GM10847 (cell line): ENCODE results near the gene RPRD1B.

Experiments used
- POLR2A ChIP-seq: IDR thresholded peaks from 2 replicates; pipeline ENCODE4 v1.6.1; 2011; ENCODE audit not compliant: insufficient read length; ENCODE audit errors: extremely low read depth

The RPRD1B gene

DNA sequence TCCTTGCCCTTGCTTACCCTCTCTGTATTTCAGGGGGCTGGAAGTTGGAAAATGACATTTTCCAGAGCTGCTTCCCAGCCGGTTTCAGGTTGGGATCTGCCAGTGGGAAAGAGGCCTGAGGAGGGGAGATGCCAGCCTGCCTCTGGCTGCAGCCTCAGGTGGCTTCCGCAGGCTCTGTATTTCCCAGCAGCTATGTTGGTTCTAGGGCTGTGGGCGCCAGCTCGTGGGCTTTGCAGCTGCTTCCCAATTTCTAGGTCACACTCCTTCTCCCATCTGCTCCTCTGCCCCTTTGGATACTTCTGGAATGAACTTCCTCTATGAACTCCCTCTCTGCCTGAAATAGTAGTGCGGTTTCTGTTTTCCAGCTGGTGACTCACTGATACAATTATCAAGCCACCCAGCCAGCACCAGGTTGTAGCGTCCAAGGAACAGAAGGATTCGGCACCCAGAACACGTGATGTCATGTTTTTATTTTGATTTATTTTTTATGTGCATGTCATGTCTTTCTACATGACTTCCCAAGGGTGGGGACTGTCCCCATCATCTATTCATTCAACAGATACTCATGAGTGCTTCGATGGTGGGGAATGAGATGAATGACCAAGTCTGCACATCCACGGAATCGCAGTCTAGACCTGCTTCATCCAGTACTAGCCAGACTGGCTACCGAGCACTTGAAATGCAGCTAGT lies 93.5 kb downstream of the RPRD1B start:
- no peak for TF ChIP-seq POLR2A

DNA sequence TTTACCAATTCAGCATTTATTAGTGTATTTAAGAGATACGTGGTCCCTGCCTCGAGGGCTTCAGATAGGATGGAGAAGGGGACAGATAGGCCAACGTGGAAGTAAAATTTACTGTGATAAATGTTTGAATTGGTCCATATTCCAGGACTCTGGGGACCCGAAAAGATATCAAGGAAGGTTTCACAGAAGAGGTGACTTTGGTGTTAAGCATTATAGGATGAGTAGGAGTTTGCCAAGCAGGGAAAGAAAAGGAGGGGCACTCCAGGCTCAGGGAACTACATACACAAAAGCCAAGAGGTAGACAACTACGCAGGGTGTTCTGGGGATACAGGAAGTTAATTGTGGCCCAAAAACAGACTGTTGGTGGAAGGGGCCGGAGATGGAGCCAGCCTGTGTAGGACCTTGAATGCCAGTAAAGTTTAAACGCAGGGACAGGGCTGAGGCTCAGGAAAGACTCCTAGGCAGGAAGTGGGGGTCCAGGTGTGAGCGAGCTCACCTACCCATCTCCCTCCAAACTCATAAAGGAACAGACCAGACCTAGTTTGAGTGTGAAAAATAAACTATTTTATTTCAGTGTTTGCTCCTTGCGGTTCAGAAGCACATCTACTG lies 94.5 kb downstream of the RPRD1B start:
- no peak for TF ChIP-seq POLR2A

DNA sequence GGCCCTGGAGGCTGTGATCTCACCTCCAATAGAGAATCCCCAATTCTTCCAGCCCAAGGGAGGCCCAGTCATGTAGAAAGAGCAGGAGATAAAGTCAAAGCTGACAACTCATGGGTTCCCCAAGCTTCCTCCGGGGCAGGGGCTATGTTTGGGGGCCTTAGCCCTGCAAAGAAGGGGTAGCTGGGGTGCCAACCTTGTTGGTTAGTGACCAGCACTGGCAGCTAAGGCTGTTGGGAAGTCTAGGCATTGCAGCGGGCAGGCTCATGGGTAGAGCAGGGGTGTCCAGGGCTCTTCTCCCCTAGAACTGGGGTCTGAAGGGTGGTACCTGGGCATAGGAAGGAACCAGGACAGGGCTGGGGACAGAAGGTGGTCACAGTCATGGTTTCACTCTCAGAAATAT lies 95.1 kb downstream of the RPRD1B start:
- TF ChIP-seq POLR2A: no peak

DNA sequence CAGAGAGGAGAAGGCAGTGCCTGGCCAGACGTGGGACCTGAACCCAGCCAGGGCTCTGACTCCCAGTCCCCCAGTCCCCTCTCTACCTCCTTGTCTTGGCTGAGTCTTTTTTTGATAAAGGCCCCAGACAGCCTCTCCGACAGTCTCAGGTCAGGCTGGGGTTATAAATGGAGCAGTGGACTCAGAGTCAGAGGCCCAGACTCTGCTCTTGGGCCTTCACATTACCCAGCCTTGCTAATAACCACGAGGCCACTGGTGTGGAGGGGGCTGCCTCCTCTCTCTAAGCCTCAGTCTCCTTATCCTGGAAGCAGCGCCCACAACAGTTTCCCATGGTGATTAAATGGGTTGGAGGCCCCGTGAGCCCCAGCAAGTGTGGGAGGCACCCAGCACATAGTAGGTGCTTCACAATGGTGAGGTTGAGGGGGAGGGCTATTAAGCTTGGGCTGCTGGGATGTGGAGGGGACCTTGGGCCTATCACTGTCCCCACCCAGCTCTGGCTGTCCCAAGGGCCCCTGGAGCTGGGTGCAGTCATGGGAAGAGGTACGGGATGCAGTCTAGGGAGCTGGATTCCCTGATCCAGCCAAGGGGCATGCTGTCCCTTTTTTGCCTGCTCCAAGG lies 95.8 kb downstream of the RPRD1B start:
- no peak for TF ChIP-seq POLR2A

DNA sequence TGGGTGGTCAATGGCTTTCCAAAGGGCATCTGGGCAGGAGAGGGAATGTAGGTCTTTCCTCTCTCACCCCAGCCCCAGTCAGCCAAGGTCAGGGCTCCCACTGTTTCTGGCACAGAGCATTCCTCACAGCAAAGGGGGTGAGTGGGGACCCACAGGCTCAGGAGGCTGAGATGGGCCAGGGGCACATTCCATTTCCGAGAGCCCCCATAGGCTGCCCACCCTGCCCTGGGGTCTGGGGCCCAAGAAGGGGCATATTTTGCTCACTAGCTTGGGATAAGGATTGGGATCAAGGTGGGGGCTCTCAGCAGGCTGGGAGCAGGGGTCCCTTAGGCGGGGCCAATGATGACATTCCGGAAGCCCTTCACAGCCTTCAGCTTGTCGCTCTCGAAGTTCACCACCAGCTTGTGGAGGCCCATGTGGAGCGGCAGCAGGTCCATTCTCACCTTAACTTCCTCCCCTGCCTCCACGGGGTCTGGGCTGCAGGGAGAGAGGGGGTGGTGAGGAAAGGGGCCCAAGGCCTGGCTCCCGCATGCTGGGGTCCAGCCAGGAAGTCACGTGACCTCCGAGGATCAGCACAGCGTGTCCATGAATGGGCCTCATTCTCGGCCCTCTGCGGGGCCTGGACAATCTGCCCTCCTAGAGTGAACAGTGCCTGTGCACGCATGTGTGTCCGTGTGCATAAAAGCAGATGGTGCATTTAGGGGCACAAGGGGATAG lies 96.5 kb downstream of the RPRD1B start:
- no peak for TF ChIP-seq POLR2A

DNA sequence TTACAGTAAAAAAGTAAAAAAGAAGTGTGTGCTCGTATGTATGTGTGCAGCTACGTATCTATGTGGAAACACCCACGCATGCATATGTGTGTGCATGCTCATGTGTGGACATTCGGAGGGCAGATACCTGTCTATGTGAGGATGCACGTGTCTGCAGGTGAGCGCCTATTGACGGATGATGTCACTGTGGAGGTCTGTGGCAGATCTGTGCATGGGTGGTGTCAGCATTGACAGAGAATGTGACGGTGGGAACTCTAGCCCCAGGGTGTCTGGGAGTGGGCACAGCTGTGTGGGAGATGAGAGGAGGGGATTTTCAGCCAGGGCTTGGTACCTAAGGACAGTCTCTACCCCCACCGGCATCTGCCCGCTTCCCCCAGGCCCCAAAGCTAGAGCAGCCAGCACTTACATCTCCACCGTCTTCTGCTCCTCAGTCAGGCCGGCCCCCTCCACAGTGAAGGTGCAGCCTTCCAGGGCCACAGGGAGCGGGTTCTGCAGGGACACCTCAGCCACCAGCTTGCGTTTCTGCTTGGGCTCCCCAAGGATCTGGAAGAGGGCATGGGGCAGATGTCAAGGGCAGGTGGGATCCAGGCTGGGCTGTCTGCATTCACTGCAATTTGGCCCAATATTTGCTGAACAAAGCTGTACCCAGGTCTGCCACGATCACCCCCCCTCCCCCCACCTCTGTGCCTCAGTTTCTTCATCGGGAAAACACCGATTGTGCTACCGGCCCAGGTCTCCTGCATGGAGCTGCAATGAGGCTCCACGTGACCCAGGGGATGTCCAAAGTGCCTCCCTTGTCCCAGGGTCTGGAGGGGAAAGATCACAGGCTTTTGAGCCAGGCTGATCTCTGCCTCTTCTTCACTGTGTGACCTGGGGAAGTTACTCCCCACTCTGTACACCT lies 97.4 kb downstream of the RPRD1B start:
- TF ChIP-seq POLR2A: no peak

DNA sequence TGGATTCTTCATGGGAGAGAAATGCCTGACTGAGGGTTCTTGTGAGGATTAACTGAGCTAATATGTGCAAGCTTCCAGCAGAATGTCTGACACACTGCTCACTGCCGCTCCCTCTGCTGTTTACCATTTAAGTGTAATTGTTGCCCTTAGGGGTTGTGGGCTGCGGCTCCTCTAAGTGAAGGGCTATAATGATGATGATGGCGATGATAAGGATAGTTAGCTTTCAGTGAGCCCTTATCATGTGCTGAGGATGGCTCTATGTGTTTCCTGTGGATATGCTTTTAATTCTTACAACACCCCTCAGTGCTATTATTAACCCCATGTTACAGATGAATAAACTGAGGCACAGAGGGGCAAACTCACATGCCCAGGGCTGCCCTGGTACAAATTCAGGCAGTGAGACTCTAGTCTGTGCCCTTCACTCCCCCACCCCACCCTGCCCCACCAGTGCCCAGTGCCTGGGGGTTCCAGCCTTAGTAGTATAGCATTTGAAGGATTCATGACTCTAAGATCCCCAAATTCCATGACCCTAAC lies 98.1 kb downstream of the RPRD1B start:
- TF ChIP-seq POLR2A: no peak

DNA sequence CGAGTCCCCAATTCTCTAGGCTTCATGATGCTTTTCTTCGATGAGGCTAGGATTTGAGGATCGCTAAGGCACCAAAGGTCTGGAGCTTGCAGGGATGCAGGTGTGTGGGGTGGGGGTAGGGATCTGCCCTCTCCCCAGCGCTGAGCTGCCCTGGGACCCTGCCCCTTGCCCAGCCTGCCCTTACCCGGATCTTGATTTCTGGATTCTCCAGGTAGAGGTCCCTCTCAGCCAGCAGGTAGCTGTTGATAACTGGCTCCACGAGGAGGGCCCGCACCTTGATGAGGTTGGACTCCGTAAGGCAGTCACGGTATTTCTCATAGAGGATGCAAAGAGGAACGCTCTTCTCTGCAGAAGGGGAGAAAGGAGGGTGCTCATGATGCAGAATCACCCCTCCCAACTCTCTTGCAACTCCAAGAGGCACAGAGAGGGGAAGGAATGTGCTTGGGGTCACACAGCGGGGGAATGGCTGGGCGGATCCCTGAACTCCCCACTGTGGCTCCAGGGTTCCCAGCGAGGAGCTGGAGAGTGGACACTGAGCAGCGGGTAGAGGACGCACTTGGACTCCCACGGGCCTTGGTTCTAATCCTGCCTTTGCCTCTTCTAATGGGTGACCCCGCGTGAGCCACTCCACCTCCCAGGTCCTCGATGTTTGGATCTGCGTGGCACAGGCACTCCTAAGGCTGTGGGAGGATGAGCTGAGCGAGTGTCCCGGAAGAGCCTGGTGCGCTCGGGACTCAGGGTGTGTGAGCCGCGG lies 98.8 kb downstream of the RPRD1B start:
- TF ChIP-seq POLR2A: no peak

DNA sequence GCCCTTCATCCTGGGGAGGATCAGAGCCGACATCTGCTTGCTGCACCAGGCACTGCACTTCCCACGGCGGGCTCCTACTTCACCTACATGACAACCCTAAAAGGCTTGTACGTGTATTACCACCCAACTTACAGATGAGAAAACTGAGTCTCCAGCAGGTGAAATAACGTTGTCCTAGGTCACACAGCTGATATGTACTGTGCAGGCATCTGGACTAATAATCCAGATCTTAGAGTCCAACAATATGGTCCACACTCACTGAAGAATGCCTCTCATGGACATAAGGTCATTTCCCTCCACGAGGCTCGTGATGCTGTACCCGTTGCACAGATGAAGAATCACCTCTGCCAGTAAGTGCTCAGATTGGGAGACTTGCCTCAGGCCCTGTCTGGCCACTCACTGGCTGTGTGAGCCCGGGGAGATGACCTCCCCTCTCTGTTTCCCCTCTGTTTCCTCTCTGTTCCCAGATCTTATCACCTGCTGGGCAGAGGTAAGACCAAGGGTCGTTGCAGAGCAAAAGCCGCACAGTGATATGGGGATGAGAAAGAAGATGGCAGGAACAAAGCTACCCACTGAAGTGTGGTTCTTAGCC lies 99.5 kb downstream of the RPRD1B start:
- no peak for TF ChIP-seq POLR2A

DNA sequence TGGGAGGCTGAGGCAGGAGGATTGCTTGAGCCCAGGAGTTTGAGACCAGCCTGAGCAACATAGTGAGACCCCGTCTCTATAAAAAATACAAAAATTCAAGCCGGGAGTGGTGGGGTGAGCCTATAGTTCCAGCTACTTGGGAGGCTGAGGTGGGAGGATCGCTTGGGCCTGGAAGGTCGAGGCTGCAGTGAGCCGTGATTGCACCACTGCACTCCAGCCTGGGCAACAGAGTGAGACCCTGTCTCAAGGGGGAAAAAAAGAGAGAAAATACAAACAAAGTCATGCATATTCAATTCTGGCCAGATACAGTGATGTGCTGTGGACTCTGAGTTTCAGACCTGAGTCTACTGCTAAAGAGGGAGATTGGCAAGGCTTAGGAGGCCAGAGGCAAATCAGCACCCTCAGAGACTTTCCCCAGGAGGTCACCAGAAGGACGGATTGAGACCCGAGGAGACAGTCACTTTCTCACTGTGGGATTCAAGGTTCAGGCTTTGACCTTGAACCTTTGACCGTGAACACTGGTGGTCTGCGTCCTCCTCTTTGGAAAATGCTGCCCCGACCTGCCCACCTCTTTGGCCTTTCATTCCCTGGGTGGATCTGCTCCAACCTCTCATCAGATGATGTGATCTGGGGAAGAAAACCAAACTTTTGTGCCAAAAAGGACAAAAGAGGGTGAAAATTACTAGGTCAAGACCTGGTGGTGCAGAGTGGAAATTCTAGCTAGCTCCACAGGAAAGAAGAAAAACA lies 100.3 kb downstream of the RPRD1B start:
- no peak for TF ChIP-seq POLR2A

DNA sequence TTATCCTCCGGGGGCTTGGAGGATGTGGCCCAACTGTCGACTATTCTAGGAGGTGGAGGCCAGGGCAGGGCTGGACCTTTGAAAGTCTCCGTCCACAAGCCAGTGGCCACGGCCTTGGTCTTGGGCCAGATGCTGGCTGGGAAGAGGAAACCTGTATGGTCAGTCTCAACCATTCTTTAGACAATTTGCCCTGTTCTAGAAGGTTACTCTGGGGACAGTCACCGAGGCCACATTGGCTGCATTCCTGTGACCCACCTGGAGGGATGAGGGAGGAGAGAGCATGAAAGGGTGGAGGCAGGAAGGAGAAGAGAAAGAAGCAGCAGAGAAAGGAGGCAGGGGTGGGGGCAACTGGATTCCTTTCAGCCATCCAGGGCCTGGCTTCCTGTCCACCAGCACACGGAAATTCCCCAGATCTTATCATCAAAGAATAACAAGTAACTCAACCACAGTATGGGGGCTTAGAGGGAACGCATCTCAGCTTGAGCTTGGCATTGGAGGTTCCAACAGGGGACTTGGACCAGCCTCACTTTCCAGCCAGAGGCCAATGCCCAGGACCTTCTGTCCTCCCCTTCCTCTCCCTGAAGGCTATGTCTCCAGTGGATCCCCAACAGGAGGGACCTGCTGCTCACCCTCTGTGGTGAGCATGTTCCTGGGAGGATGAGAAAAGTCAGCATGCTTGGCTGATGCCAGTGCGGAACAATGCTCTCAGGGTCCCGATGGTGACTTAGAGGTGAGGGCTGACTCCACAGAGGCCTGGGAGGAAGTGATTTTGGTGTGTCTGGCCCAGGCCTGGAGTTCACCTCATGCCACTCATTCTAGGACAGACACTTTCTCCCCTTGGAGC lies 101.1 kb downstream of the RPRD1B start:
- no peak for TF ChIP-seq POLR2A

DNA sequence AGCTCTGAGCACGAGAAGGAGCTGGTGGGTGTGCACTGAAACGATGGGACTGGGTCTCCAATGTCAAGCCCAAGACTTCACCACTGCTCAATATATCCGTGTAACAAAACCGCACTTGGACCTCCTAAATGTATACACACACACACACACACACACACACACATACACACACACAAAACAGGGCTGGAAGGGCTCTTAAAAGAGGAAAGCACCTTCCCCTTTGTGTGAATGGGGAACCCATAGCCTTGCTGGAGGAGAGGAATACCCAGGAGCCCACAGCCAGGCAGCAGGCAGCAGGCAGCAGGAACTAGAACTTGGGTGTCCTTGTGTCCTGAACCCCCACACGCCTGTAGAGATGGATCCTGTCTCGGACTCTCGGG lies 101.7 kb downstream of the RPRD1B start:
- no peak for TF ChIP-seq POLR2A
